ENCODE measurements around the gene OR4M2.
"Not testable (repeated sequence)": the region's sequence is repeated elsewhere in the genome, so short reads cannot be mapped to it uniquely, and the experiment has no call there.

Gene OR4M2, protein sequence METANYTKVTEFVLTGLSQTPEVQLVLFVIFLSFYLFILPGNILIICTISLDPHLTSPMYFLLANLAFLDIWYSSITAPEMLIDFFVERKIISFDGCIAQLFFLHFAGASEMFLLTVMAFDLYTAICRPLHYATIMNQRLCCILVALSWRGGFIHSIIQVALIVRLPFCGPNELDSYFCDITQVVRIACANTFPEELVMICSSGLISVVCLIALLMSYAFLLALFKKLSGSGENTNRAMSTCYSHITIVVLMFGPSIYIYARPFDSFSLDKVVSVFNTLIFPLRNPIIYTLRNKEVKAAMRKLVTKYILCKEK

DNA sequence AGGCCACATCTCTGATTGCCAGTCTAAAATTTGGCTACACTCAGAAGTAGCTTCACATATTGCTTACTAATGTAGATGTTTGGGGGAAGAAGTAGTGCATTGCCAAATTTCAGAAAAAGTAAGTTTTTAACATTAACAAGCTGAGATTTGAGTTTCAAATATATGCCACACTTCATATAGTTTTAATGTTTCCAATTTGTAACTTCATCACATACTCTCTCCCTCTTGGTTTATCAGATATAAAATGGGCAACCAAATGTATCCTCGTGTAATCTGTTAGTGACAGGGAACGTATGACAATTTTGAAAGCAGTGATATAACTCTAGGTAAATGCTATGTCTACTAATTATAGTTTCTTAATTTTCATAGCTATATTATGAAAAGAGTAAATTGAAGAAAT, at the start of gene OR4M2:
OR4M2 (plus strand) TSS at position 301 of the 400 bp plus-strand sequence; CDS start at position 399, 98 bp downstream.
- not testable (repeated sequence) for DNase-seq

DNA sequence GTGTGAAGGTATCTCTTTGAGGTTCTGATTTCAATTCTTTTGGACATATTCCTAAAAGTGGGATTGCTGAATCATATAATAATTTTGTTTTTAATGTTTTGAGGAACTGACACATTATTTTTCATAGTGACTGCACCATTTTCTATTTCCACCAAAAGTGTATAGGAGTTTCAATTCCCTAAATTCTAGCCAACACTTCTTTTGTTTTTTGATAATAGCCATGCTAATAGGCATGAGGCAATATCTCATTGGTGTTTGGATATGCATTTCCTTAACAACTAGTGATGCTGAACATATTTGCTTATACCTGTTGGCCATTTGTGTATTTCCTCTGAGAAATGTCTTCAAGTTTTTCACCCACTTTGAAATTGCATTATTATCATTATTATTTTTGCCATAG, 11.1 kb upstream of the OR4M2 start:
- not testable (repeated sequence) for DNase-seq

DNA sequence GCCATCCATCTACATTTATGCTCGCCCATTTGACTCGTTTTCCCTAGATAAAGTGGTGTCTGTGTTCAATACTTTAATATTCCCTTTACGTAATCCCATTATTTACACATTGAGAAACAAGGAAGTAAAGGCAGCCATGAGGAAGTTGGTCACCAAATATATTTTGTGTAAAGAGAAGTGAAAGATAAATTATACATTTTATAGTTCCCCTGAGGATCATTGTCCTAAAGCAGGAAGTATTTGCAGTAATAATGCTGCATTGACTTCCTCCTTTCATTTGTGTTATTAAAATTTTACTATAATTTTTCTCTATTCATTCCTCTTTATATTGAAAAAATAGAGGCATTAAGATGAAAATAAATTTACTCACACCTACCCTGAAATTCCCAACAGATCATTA, 1.1 kb downstream of the OR4M2 start:
- not testable (repeated sequence) for DNase-seq

DNA sequence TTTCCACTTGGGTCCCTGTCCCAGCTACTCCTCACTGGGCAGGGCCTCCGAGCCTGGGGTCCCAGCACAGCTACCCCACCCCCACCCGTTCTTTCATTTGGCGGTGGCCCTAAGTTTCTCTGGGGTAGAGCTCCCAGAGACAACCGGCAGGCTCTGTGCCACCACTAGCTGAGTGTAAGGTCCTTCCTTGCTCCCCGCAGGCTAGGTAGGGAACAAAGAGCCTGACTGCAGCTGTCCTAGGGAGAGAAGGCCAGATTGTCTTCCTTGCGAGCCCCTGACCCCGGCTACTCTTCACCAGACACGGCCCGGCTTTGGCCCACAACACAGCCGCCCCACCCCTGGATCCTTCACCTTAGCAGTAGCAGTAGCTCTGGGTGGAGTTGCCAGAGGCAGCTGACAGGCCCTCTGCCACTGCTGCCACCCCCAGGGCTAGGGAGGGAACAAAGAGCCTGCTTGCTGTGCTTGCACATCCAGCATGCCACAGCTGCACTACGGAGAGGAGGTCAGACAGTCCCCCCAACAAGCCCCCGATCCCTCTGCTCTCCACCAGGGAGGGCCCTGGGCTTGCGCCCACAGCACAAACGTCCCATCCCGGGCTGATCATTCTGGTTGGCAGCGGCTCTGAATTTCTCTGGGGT, 18.4 kb downstream of the OR4M2 start:
- not testable (repeated sequence) for DNase-seq

DNA sequence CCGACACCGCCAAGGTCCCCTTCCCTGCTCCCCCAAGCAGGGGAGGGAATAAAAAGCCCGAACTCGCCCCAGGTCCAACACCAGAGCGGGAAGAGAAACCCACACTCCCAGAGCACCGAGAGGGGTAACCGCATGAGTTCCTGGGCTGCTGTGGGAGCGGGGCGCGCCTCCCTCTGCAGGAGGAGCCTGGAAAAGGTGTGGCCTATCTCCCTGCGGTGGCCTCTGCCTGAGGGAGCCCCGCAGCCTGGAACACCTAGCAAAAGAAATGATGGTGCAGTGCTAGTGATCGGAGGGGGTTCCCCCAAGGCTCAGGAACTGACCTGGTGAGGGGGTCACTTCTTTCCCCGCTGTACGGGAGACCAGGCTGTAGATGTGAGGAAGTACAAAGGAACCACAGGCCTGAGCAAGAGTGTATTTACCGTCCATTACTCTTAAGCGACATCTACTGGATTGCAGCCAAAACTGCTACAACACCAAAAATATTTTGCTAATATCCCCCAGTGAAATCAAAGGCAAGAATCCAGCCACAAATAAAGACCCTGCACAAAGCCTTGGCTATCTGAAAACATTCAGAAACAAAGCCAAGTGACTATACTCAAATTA, 19.1 kb downstream of the OR4M2 start:
- DNase-seq: not testable (repeated sequence)

DNA sequence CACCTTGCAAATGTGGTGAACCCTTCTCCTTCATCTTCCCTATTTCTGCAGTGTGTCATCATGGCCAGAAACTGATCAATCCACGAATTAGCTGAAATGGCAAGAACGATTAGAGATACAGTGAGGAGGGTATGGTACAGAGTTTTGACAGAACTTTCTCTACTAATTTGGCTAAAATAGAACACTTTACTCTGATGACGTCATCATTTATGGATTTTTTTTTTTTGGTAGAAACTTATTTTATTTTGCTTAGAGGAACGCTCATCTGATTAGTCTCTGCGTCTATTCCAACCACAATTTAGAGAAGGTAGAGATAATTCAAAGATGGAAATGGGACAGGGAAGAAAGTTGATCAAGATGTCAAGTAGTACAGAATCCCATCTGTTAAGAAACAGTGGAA, 41.7 kb downstream of the OR4M2 start:
- DNase-seq: not testable (repeated sequence)

All from NCI-H748 treated with DMSO at 0.1 percent for 48 hours (cell line).